GM19238 (cell line): ENCODE data around the gene JAG2.

Experiments used
- DNase-seq: peaks from one replicate; pipeline ENCODE4 v3.0.0; 2011; ENCODE audit warnings: low spot score; ENCODE audit not compliant: insufficient read length

JAG2 gene

DNA sequence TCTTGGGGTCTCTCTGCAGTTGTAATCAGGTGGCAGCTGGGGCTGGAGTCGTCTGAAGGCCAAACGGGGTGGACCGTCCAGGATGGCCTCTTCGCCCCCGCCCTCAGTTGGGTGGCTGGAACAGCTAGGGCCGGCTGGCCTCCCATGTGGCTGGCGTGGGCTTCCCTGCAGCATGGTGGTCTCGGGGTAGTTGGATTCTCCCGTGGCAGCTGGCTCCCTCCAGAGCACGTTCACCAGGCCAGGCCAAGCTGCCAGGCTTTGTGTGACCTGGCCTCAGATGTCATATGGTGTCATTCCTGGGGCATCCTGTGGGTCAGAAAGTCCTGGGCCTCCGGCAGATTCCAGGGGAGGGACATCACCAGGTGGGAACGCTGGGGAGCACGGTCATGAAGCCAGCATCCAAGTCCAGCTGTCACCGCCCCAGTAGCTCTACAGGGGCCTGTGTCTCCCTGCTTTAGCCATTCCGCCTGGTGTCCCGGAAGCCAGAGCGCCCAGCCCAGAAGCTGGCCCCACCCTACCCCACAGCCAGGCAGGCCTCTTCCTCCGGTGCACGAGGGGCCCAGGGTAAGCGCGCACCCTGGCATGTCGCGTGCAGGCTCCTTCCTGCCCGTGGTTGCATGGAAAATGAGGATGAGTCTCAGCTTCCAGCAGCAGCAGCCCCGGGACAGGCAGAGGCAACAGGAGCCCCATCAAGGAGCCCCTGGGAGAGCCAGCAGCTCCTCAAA lies 13.9 kb upstream of the JAG2 start:
- no peak for DNase-seq

GRCh38 chr14:105181549-105182295 lies 13.1 kb upstream of the JAG2 start:
- no peak for DNase-seq

DNA sequence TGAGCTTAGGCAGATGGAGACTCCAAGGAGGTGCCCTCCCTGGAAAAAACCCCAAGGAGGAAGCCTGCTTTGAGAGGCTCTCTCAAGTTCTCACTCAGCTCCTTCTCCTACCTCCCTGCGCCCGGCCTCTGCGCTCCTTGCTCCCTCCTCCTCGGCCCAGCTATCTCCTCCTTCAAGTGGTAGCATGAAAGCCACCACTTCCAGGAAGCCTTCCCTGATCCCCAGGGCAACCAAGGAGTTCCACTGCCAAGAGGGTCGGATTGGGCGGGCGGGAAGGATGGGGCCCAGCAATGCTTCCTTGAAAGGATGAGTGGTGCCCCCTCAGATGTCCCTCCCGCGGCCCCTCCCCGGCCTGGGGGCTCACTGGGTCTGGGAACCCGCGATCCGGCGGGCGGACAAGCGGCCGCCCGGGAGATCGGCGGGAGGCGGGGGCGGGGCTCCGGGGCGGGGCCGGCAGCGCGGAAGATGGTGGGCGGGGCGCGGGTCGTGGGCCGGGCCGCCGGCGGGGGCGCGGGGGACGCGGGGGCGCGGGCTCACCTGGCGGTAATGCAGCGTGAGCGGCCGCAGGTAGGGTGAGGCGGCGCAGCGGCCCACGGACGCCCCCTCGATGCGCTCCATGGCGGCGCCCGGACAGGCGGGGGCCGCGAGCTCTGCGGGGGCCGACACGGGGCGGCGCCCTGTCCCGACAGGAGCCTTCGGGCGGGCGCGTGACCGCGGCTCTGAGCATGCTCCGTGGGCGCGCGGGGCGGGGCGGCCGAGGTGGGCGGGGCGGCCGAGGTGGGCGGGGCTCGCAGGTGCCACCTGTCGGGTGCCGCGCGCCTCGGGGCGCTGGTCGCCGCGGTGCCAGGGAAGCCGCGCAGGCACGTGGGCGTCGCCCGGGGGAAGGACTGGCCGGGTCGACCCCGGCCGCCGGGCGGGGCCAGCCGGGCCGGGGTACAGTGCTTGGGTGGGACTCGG lies 12.3 kb upstream of the JAG2 start, which contains the start of gene NUDT14:
Gene NUDT14 (minus strand): TSS at position 721 of the 957 bp plus-strand sequence. CDS start 103 bp downstream, at position 618.
- DNase-seq, result peak; percentile 97

- no peak for DNase-seq
Observed at GRCh38 chr14:105179191-105179590, 10.6 kb upstream of the JAG2 start.

- no peak for DNase-seq
Observed at GRCh38 chr14:105178868-105179140, 10.2 kb upstream of the JAG2 start.

DNA sequence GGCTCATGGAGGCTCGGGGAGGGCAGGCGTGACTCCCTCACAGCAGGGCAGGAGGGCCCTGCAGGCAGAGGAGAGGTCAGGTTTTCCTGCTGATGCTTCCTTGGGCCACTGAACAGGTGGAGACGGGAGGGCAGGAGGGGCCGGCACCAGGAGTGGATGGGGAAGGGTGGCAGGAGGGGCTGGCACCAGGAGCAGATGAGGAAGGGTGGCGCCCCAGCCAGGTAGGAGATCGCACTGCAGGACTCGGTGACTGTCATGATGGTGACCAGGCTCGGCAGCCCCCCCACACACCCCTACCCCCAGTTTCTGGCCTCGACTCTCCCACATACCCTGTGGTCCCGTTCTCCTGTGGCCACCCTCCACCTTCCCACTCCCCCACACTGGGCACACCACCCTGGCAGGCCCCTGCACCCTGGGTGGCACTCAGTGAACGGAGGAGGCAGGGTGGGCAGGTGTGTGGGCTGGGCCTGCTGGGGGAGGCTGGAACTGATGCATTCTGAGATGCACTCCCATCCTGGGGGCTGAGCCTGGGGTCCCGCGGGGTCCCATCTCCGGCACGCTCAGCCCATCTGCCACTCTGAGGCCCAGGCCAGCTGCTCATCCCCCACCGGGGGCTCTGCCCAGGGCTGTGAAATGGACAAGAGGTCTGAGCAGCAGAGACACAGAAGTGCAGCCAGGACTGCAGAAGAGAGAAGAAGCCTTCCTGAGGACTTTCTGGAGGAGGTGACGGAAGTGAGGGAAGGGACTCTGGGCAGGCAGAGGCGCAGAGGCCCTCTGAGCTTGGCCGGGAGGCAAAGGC lies 9.7 kb upstream of the JAG2 start:
- no peak for DNase-seq

DNA sequence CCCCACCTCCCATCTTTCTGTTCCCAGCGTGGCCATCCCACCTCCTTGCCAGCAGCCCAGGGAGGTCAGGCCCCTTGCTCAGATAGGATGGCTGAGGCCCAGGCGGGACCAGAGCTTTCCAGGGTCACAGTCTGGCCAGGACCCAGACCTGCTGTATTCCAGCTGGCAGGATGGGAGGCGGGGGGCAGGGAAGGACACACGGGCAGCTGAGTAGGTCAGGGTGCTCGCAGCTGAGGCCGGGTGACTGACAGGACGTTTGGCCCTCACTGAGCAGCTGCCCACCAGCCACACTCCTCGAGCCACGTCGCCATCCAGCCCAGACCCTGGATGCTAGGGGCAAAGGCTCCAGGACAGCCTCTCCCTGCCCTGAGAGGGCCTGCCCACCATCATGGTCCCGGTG lies 8.5 kb upstream of the JAG2 start:
- no peak for DNase-seq

DNA sequence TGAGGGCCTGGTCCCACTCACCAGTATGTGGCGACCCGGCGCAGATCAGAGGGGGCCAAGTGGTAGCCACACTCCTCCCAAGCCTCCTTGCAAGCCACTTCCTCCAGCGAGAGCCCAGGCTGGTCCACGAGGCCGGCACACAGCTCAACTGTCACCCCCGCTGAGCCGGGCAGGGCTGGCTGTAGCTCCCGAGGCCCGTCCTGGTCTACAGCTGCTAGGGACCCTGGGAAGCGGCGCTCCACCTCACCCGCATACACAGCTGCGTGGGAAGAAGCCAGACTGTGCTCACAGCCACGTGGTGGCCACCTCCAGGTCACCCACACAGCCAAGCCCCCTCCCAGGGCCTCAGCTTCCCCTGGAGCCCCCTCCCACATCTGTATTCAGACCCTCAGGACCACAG lies 7.9 kb upstream of the JAG2 start:
- no peak for DNase-seq

DNA sequence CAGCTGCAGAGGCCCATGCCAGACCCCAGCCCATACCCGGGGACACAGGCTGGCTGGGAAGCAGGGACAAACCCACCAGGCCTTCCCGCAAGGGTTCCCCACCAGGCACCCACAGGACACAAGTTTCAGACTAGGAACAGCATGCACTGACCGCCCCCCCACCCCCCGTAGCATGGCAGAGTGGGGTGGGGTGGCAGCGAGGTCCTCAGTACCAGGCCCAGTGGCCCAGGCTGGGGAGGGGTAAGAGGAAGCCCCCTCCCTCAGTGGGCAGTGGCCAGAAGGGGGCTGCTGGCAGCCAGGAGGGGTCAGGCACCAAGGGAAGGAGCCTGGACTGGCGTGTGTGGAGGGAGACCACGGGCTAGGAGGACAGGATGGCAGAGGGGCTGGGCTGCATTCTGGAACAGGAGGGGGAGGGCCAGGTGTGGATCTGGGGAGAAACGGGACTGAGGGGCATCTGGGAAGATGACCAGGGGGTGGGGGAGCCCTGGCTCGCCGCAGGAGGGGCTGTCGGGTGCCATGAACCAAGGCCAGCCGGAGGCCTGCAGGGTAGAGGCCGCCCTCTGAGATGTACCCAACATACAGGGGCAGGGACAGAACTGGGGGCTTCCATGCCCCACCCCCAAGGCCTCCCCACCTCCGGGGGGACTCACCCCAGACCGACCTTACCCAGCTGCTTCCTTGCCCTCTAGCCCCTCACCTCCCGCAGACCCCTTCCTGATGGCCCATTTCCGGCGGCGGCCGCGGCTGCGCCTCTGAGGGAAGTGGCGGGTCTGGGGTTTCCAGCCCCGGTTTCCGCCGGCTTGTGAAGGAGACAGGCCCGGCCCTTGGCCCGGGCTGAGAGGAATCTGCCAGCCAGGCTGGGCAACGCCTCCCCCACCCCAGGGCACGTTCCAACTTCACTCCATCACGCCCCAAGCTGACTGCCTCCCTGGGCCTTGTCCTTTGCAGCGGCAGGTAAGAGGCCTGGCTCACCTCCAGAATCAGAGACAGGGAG lies 5.6 kb upstream of the JAG2 start:
- DNase-seq, result peak; percentile 57

- no peak for DNase-seq
Observed at GRCh38 chr14:105173145-105173544, 4.6 kb upstream of the JAG2 start.

DNA sequence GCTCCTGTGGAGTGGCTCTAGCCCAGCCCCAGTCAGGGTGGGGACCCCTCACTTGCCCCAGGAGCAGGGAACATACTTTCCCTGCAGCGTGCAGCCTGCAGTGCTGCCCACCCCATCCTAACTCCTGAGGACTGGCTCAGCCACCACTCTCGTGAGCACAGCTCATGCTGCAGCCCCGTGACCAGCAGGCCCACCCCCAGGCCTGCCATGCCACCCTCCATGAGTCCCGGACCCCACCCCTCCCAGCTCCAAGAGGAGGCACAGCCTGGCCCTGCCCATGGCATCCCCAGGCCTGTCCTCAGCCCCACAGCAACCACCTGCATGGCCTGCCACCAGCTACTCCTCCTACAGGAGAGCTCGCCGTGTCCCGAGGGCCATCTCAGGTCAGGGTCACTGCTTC lies 3.9 kb upstream of the JAG2 start:
- no peak for DNase-seq

DNA sequence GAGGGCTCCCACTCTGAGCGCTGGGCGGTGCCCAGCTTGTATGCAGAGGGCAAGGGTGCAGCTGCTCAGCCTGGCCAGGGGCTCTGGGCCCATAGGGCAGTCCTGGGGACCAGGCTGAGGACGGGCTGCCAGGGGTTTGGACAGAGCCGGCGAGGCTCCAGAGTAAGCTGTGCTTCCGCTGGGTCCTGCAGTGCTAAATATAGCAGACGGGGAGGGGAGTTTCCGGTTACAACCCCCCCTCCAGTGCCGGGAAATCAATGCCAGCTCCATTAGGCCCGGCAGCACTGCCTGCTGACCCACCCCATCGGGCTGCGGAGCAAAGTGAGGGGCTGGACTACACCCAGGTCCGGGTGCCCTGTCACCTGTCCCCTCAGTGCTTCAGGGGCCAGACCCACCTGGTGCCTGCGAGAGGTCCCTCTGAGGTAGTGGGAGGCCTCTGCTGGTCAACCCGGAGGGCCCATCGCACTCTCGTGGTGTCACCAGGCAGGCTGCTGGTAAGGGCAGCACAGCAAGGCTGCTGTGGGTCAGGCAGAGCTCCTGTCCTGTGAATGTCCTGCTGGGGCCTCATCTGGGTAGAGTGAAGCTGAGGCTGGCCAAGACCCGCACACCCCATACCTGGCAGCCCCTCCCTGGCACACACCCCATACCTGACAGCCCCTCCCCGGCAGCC lies 2.6 kb upstream of the JAG2 start:
- no peak for DNase-seq

GRCh38 chr14:105169776-105170655 lies 1.4 kb upstream of the JAG2 start:
- DNase-seq, result no peak

DNA sequence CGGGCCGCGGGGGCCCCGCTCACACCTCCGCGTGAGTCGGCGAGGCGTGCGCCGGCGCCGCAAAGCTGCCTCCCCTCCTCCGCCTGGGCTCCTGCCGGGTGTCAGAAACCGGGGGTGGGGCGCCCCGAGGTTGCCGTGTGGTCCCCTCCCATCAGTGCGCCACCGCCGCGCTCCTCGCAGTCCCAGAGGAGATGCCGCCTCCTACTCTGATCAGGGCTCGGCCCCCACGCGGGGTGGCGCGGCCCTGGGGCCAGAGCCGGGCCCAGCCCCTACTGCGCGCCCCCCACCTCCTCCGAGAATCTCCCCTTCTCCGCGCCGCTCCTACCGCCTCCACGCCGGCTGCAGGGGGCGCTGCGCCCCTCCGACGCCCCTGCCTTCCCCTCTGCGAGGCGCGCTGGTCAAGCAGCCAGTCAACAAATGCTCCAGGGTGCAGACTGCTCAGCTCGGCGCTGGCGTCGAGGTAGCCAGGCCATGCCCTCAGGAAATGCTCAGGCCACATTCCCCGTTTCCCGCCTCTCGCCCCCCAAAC lies 467 bp upstream of the JAG2 start:
- DNase-seq, result no peak

GRCh38 chr14:105168093-105168420 lies 519 bp downstream of the JAG2 start:
- DNase-seq, result no peak

- no peak for DNase-seq
Observed at GRCh38 chr14:105167303-105168092, 1.1 kb downstream of the JAG2 start.

DNA sequence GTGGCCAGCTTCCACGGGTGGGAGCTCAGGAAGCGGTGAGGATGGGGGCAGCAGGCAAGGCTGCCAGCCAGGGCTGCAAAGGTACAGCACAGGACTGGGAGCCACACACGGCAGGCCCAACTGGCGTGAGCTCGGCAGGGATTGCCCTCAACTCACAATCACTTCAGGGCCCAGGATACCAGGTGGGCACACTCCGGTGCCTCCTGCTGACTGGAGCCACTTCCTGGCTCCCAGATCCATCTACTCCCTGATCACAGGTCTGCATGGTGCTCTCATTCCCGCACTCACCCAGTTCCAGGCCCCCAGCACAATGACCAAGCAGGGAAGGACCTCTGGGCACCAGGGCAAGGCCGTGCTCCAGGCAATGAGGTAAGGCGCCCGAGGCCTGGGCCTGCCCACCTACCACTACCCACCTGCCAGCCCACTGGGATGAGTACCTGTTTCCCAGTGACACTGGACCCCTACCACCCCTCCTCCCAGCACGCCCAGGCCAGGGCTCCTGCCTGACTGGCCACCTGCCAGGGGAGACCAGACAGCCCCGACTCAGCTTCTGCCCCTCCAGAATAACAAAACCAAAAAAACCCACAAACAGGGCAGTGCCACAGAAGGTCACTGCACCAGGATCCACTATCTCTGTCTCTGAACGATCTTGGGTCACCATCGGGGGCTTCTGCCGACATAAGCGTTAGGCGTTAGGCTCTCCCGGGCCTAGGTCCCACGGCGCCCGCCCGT lies 1.8 kb downstream of the JAG2 start:
- DNase-seq, result no peak
